Measurements from ENCODE around the gene CADM1. TPM values are rescaled to one million over a fixed set of nuclear protein-coding genes. Genes with fewer than 3 reads are reported as not detected.

CADM1 gene
- total RNA-seq, 4 donors from 2014 or later = 17.1 to 49.8 (median 30.7) TPM

- H3K4me3 ChIP-seq = no peak overlapping the region
- H3K4me1 ChIP-seq = no peaks in the 10 kb centered on the region
- WGBS, 2 donors = 51 to 52% methylated on average over 10 of the region's 10 CpGs
- DNase-seq (ENCODE audit: low spot score in 2 of 2) = no peak
- no peaks in the 10 kb centered on the region for H3K9me3 ChIP-seq
- no peak overlapping the region for H3K27ac ChIP-seq
- H3K36me3 ChIP-seq = no peaks in the 10 kb centered on the region
- no peaks in the 10 kb centered on the region for H3K27me3 ChIP-seq
- no peak for TF ChIP-seq CTCF (IDR thresholded peaks at IDR 0.05)
- TF ChIP-seq EP300 (IDR thresholded peaks at IDR 0.05) = no peak
- TF ChIP-seq POLR2A (IDR thresholded peaks at IDR 0.05) = no peak
Measured at GRCh38 chr11:115548878-115549528, 44.8 kb upstream of the CADM1 start.

GRCh38 chr11:115545581-115546210 lies 41.5 kb upstream of the CADM1 start:
- Histone ChIP-seq H3K4me1 (no peaks in the 10 kb centered on the region), H3K9me3 (no peaks in the 10 kb centered on the region), H3K27ac (no peak overlapping the region), H3K27me3 (no peaks in the 10 kb centered on the region), H3K36me3 (no peaks in the 10 kb centered on the region), H3K4me3 (no peak overlapping the region)
- 72 to 89% methylated on average over 2 of the region's 2 CpGs for WGBS, 2 donors
- no peak for DNase-seq (ENCODE audit: low spot score in 2 of 2)
- TF ChIP-seq POLR2A (IDR thresholded peaks at IDR 0.05) = no peak

GRCh38 chr11:115544422-115544948 lies 40.3 kb upstream of the CADM1 start:
- DNase-seq (ENCODE audit: low spot score in 2 of 2) = no peak

GRCh38 chr11:115541518-115541917 lies 37.3 kb upstream of the CADM1 start:
- Histone ChIP-seq H3K36me3 (no peaks in the 10 kb centered on the region), H3K4me1 (no peaks in the 10 kb centered on the region), H3K4me3 (no peak overlapping the region), H3K27me3 (no peaks in the 10 kb centered on the region), H3K9me3 (no peaks in the 10 kb centered on the region), H3K27ac (no peak overlapping the region)
- no peak for DNase-seq (ENCODE audit: low spot score in 2 of 2)
- WGBS, 2 donors = 90 to 95% methylated on average over 8 of the region's 8 CpGs
- no peak for TF ChIP-seq CTCF (IDR thresholded peaks at IDR 0.05)
- no peak for TF ChIP-seq POLR2A (IDR thresholded peaks at IDR 0.05)
- no peak for TF ChIP-seq EP300 (IDR thresholded peaks at IDR 0.05)

More at GRCh38 chr11:115544422-115544948, 40.3 kb upstream of the CADM1 start:
- Histone ChIP-seq H3K27ac (no peak overlapping the region), H3K9me3 (no peaks in the 10 kb centered on the region), H3K36me3 (no peaks in the 10 kb centered on the region), H3K27me3 (no peaks in the 10 kb centered on the region), H3K4me1 (no peaks in the 10 kb centered on the region), H3K4me3 (no peak overlapping the region)
- 36 to 44% methylated on average over 2 of the region's 2 CpGs for WGBS, 2 donors
- TF ChIP-seq POLR2A (IDR thresholded peaks at IDR 0.05) (no peak), CTCF (IDR thresholded peaks at IDR 0.05) (no peak)

- Histone ChIP-seq H3K27me3 (no peaks in the 10 kb centered on the region), H3K27ac (no peak overlapping the region), H3K9me3 (no peaks in the 10 kb centered on the region), H3K36me3 (no peaks in the 10 kb centered on the region), H3K4me3 (no peak overlapping the region), H3K4me1 (no peaks in the 10 kb centered on the region)
- WGBS, 2 donors = 92 to 100% methylated on average over 1 of the region's 1 CpG
- TF ChIP-seq POLR2A (IDR thresholded peaks at IDR 0.05) = no peak
- no peak for TF ChIP-seq EP300 (IDR thresholded peaks at IDR 0.05)
- no peak for TF ChIP-seq CTCF (IDR thresholded peaks at IDR 0.05)
- DNase-seq (ENCODE audit: low spot score in 2 of 2) = no peak
Measured at GRCh38 chr11:115539844-115540243, 35.6 kb upstream of the CADM1 start.
